GM12801 (cell line): Measurements from ENCODE around the gene KLK3.

Experiments used
- CTCF ChIP-seq: IDR thresholded peaks from one replicate; pipeline ENCODE4 v1.5.1; 2011; ENCODE audit warnings: control low read depth; ENCODE audit not compliant: insufficient read length; ENCODE audit errors: extremely low read depth

Gene KLK3

GRCh38 chr19:50857366-50857765 is 2.7 kb downstream of the KLK3 start:
- no peak for TF ChIP-seq CTCF

GRCh38 chr19:50858886-50859285 is 4.2 kb downstream of the KLK3 start:
- TF ChIP-seq CTCF, result no peak

GRCh38 chr19:50859849-50860248 is 5.1 kb downstream of the KLK3 start:
- no peak for TF ChIP-seq CTCF

GRCh38 chr19:50861010-50861409 is 6.3 kb downstream of the KLK3 start:
- no peak for TF ChIP-seq CTCF

- TF ChIP-seq CTCF, result no peak
Observed at GRCh38 chr19:50861496-50862286, 7.0 kb downstream of the KLK3 start.

GRCh38 chr19:50869479-50869878 is 14.8 kb downstream of the KLK3 start:
- TF ChIP-seq CTCF, result no peak

GRCh38 chr19:50870417-50871089 is 15.8 kb downstream of the KLK3 start:
- no peak for TF ChIP-seq CTCF
